Neural cell (in vitro differentiated cells): Measurements from ENCODE around the gene GNAL. TPM values are rescaled to one million over a fixed set of nuclear protein-coding genes. Genes with fewer than 3 reads are reported as not detected.

Experiments
- H2AFZ ChIP-seq: fragments of 200-600, 300-800 bp; sonication (generic), shearing (Covaris generic); 2 replicates; pipeline ENCODE4 v1.6.0; 2014; ENCODE audit warnings: low read depth, mild to moderate bottlenecking, antibody characterized with exemption, low read length, moderate library complexity
- H3F3A ChIP-seq: fragments of 200-600 bp; shearing (Covaris generic); 2 replicates; pipeline ENCODE4 v1.6.1; 2016; ENCODE audit warnings: mild to moderate bottlenecking, moderate library complexity, mixed read lengths, antibody characterized with exemption, low read length; ENCODE audit not compliant: insufficient read depth, poor library complexity, severe bottlenecking
- H3K27ac ChIP-seq: fragments of 200-600, 300-800 bp; sonication (generic), shearing (Covaris generic); 2 replicates; pipeline ENCODE4 v1.5.1; 2014; ENCODE audit warnings: mild to moderate bottlenecking, low read length, moderate library complexity
- H3K27me3 ChIP-seq: fragments of 300-800, 200-600 bp; sonication (generic), shearing (Covaris generic); 2 replicates; pipeline ENCODE4 v1.6.0; 2014; ENCODE audit warnings: mild to moderate bottlenecking, low read depth, low read length, moderate library complexity; ENCODE audit not compliant: insufficient read depth
- H3K36me3 ChIP-seq: fragments of 300-800, 200-600 bp; sonication (generic), shearing (Covaris generic); 2 replicates; pipeline ENCODE4 v1.5.1; 2014; ENCODE audit warnings: mild to moderate bottlenecking, antibody characterized with exemption, low read length, moderate library complexity; ENCODE audit not compliant: insufficient read depth
- H3K4me2 ChIP-seq: fragments of 300-800, 200-600 bp; sonication (generic), shearing (Covaris generic); 2 replicates; pipeline ENCODE4 v1.6.0; 2014; ENCODE audit warnings: mild to moderate bottlenecking, low read length
- H3K4me3 ChIP-seq: fragments of 300-800, 200-600 bp; sonication (generic), shearing (Covaris generic); 2 replicates; pipeline ENCODE4 v1.5.1; 2014; ENCODE audit warnings: mild to moderate bottlenecking, low read length, moderate library complexity
- H3K79me2 ChIP-seq: fragments of 200-600 bp; shearing (Covaris generic); replicated peaks from 2 replicates; pipeline ENCODE4 v1.6.0; 2014; ENCODE audit warnings: mild to moderate bottlenecking, low read length, moderate library complexity; ENCODE audit not compliant: insufficient read depth
- H3K9ac ChIP-seq: fragments of 300-800, 200-600 bp; sonication (generic), shearing (Covaris generic); 2 replicates; pipeline ENCODE4 v1.6.1; 2016; ENCODE audit warnings: mild to moderate bottlenecking, low read length, mixed read lengths
- H3K9me2 ChIP-seq: fragments of 200-600 bp; shearing (Covaris generic); 2 replicates; pipeline ENCODE4 v1.6.1; 2016; ENCODE audit warnings: mild to moderate bottlenecking, low read length, mixed read lengths; ENCODE audit not compliant: insufficient read depth
- H3K9me3 ChIP-seq: fragments of 200-600, 300-800 bp; sonication (generic), shearing (Covaris generic); 2 replicates; pipeline ENCODE4 v1.6.1; 2016; ENCODE audit warnings: mild to moderate bottlenecking, mixed run types, low read length, moderate library complexity, mixed read lengths
- H4K20me1 ChIP-seq: fragments of 200-600 bp; shearing (Covaris generic); 2 replicates; pipeline ENCODE4 v1.6.1; 2016; ENCODE audit warnings: mild to moderate bottlenecking, mixed run types; ENCODE audit not compliant: insufficient read depth
- CTCF ChIP-seq: fragments of 450-650 bp; IDR thresholded peaks from 2 replicates; pipeline ENCODE4 v1.5.1; 2014; ENCODE audit warnings: antibody characterized with exemption, mild to moderate bottlenecking, moderate library complexity; ENCODE audit not compliant: poor library complexity, severe bottlenecking
- EP300 ChIP-seq: fragments of 450-650 bp; conservative IDR thresholded peaks from 2 replicates; pipeline ENCODE4 v1.6.1; 2014; ENCODE audit warnings: antibody characterized with exemption, mild to moderate bottlenecking, moderate library complexity; ENCODE audit not compliant: poor library complexity, severe bottlenecking
- EZH2 ChIP-seq: fragments of 200-600, 300-800 bp; shearing (Covaris generic), sonication (generic); IDR thresholded peaks from 2 replicates; pipeline ENCODE4 v1.6.1; 2014; ENCODE audit warnings: antibody characterized with exemption, low read length, borderline replicate concordance, mild to moderate bottlenecking; ENCODE audit not compliant: insufficient read depth, poor library complexity, severe bottlenecking
- MXI1 ChIP-seq: fragments of 450-650 bp; conservative IDR thresholded peaks from 2 replicates; pipeline ENCODE4 v1.6.1; 2014; ENCODE audit warnings: antibody characterized with exemption, mild to moderate bottlenecking; ENCODE audit not compliant: poor library complexity, severe bottlenecking
- POLR2AphosphoS5 ChIP-seq: IDR thresholded peaks from 2 replicates; pipeline ENCODE4 v1.6.1; 2012
- RAD21 ChIP-seq: fragments of 450-650 bp; conservative IDR thresholded peaks from 2 replicates; pipeline ENCODE4 v1.6.1; 2014; ENCODE audit warnings: antibody characterized with exemption, mild to moderate bottlenecking, moderate library complexity
- REST ChIP-seq: IDR thresholded peaks from 2 replicates; pipeline ENCODE4 v1.6.1; 2012; ENCODE audit warnings: borderline replicate concordance
- SMC3 ChIP-seq: fragments of 450-650 bp; conservative IDR thresholded peaks from 2 replicates; pipeline ENCODE4 v1.6.1; 2014; ENCODE audit warnings: antibody characterized with exemption, mild to moderate bottlenecking, moderate library complexity; ENCODE audit not compliant: poor library complexity
- polyA plus RNA-seq: library from polyadenylated mRNA; depleted of rRNA; stranded (reverse); fragments of >200 nt; gene quantifications from 2 replicates; pipeline ENCODE4 v1.2.3, GENCODE V29; 2014

Gene GNAL
- polyA plus RNA-seq, 1 donor from 2014 or later, result 16.7 TPM

- Histone ChIP-seq H3K27me3 (no peaks in the 10 kb centered on the region), H2AFZ (no peak overlapping the region)
Observed at GRCh38 chr18:11859903-11860407, 170.9 kb downstream of the GNAL start.

More at GRCh38 chr18:11859903-11860407, 170.9 kb downstream of the GNAL start:
- no peak overlapping the region for H3K27ac ChIP-seq
- H3F3A ChIP-seq, result no peaks in the 10 kb centered on the region
- H3K9me3 ChIP-seq, result no peaks in the 10 kb centered on the region
- no peak overlapping the region for H3K4me2 ChIP-seq
- TF ChIP-seq RAD21, result no peak
- TF ChIP-seq POLR2AphosphoS5, result no peak
- no peak for TF ChIP-seq SMC3
- TF ChIP-seq CTCF, result no peak
- TF ChIP-seq REST, result no peak
- no peak for TF ChIP-seq EZH2
- no peak for TF ChIP-seq MXI1
- no peak for TF ChIP-seq EP300
- no peaks in the 10 kb centered on the region for H3K36me3 ChIP-seq
- no peaks in the 10 kb centered on the region for H3K79me2 ChIP-seq
- no peaks in the 10 kb centered on the region for H3K9me2 ChIP-seq
- no peak overlapping the region for H3K9ac ChIP-seq
- H3K4me3 ChIP-seq, result no peak overlapping the region
- no peaks in the 10 kb centered on the region for H4K20me1 ChIP-seq
